ENCODE data around the gene ARNT2.

Gene ARNT2

GRCh38 chr15:80567721-80568157 is 163.6 kb downstream of the ARNT2 start:
- H3K4me3 ChIP-seq (replicated peaks; ENCODE audit: low read depth, low read length): no peak overlapping the region
- peak; percentile 84 for TF ChIP-seq CTCF (IDR thresholded peaks at IDR 0.05; ENCODE audit: low read depth, low read length, missing control alignments)
- DNase-seq (ENCODE audit: extremely low read depth, low read depth): peak; percentile 73

GRCh38 chr15:80568298-80568697 is 164.1 kb downstream of the ARNT2 start:
- no peak for DNase-seq (ENCODE audit: extremely low read depth, low read depth)
- TF ChIP-seq CTCF (IDR thresholded peaks at IDR 0.05; ENCODE audit: low read depth, low read length, missing control alignments): no peak
- no peak overlapping the region for H3K4me3 ChIP-seq (replicated peaks; ENCODE audit: low read depth, low read length)

- DNase-seq (ENCODE audit: extremely low read depth, low read depth): no peak
- TF ChIP-seq CTCF (IDR thresholded peaks at IDR 0.05; ENCODE audit: low read depth, low read length, missing control alignments): no peak
- H3K4me3 ChIP-seq (replicated peaks; ENCODE audit: low read depth, low read length): no peak overlapping the region
These were observed 164.9 kb downstream of the ARNT2 start for GRCh38 chr15:80568876-80569605.

- DNase-seq (ENCODE audit: extremely low read depth, low read depth): no peak
- H3K4me3 ChIP-seq (replicated peaks; ENCODE audit: low read depth, low read length): no peak overlapping the region
- no peak for TF ChIP-seq CTCF (IDR thresholded peaks at IDR 0.05; ENCODE audit: low read depth, low read length, missing control alignments)
These were observed 165.5 kb downstream of the ARNT2 start for GRCh38 chr15:80569656-80570055.

- DNase-seq (ENCODE audit: extremely low read depth, low read depth): no peak
- H3K4me3 ChIP-seq (replicated peaks; ENCODE audit: low read depth, low read length): no peak overlapping the region
- TF ChIP-seq CTCF (IDR thresholded peaks at IDR 0.05; ENCODE audit: low read depth, low read length, missing control alignments): no peak
These were observed 166.4 kb downstream of the ARNT2 start for GRCh38 chr15:80570553-80570952.

- DNase-seq (ENCODE audit: extremely low read depth, low read depth): no peak
- no peak for TF ChIP-seq CTCF (IDR thresholded peaks at IDR 0.05; ENCODE audit: low read depth, low read length, missing control alignments)
- no peak overlapping the region for H3K4me3 ChIP-seq (replicated peaks; ENCODE audit: low read depth, low read length)
These were observed 168.2 kb downstream of the ARNT2 start for GRCh38 chr15:80572337-80572736.

GRCh38 chr15:80573606-80574005 is 169.4 kb downstream of the ARNT2 start:
- no peak for TF ChIP-seq CTCF (IDR thresholded peaks at IDR 0.05; ENCODE audit: low read depth, low read length, missing control alignments)
- H3K4me3 ChIP-seq (replicated peaks; ENCODE audit: low read depth, low read length): no peak overlapping the region
- DNase-seq (ENCODE audit: extremely low read depth, low read depth): no peak

All from HFF-Myc (cell line).